ENCODE results near the gene ADAM10.

ADAM10 gene

DNA sequence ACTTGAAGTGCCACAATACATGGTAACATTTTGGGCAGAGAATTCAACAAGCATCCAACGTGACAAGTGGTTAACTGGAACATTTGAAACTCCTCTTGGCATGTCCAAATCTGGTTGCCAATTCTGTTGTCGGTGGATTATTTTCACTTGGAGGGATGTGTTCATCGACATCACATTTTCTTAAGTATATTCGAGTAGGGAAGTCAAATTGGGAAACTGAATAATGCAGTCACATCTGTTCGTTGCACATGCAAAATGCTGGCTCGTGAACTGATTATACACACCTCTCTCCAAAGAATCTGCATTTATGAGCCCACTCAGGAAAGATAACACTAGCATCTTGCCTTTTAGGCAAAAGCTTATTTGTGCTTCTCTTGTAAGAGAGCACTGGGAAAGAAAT, 178.0 kb downstream of the ADAM10 start:
- no peak for DNase-seq

DNA sequence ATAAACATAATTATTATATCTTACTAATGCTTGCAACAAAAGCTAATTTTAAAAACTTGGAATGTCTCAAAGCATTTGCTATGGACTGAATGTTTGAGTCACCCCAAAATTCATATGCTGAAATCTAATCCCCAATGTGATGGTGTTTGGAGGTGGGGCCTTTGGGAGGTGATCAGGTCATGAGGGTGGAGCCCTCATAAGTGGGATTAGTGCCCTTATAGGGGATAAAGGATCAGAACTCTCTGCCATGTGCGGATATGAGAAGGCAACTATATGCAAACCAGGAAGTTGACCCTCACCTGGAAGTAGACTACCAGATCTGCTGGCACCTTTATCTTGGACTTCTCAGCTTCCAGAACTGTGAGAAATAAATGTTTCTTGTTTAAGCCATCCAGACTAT, 180.1 kb downstream of the ADAM10 start:
- no peak for DNase-seq

DNA sequence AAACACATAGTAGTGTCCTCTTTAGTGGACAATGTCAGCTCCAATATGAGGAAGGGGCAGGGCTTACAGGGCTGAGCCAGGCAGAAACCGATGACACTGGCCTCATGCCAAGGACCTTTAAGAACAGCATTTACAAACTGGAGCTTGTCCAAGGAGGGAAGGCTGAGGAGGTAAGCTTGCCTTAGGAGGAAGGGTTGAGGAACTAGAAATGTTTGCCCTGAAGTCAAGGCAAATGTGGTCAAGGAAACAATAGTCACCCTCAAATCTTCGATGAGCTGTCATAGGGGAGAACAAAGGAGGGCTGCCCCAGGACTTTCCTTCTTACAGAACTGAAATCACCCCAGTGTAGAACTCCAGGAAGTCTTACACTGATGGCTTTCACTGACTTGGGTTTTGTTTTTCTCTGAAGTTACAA, 181.3 kb downstream of the ADAM10 start:
- DNase-seq = no peak

DNA sequence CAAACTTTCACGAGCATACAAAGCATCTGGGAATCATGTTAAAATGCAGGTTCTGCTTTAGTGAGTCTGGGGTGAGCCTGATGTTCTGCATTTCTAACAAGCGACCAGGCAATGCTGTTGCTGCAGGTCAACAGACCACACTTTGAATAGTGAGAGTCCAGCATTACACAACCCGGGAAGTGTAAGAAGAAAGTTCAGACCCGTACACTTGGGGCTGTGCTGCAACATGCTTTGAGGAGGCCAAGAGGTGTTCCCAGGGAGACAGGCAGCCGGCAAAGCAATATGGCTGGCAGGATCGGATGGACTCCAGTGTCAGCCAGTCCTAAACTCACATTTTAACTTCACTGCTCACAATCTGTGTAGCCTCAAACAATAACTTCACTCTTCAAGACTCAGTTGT, 183.5 kb downstream of the ADAM10 start:
- DNase-seq = no peak

DNA sequence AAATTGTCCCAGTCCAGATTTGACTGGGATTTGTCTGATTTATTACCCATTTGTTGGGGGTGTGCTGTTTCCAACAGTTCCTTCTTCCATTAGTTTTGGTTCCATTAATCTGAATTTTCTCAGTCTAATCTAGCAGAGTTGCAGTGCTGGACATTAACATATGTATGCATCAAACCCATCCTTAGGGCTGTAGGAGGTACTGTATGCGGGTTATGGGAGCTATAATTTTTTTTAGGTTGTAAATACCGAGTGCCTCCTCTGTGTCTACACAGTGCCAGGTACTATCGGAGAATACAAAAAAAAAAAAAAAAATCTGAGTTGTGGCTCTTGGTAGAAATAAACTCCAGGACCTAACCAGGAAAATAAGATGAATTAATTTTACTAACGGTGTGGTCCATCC, 183.9 kb downstream of the ADAM10 start:
- no peak for DNase-seq

DNA sequence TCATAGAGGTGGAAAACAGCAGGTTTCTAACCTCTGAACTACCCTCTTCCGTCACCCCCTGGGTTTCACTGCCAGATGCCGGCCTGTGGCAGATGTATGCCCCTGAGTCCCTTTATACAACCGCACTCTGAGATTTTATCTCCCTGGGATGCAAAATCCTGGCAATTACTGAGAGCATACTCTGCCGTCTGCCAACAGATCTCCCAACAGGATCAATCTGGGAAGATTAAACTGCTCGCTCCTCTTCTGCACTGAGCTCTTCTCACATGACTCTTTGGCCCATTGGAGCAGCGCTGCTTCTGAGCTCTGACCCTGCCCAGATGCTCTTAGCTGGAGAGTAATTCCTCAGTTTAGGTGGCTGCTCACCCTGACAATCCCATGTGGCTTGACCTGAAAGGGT, 184.5 kb downstream of the ADAM10 start:
- no peak for DNase-seq

DNA sequence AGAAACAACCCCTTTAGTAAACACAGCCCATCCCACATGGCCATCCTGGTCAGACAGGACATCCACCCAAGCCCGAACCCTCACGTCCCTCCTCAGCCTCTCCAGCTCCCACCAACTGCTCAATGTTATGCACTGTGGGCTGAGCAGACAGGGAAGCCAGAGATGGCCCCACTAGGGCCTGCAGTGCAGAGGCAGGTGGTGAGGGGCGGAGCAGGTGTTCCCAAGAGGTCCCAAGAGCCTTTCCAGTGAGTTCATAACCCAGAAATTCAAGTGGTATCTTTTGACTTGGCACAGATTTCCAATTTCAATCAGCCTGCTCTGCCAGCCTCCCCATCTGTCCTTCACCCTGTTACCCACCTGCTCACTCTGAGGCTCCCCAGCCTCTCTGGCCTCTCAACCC, 187.4 kb downstream of the ADAM10 start:
- DNase-seq = no peak

DNA sequence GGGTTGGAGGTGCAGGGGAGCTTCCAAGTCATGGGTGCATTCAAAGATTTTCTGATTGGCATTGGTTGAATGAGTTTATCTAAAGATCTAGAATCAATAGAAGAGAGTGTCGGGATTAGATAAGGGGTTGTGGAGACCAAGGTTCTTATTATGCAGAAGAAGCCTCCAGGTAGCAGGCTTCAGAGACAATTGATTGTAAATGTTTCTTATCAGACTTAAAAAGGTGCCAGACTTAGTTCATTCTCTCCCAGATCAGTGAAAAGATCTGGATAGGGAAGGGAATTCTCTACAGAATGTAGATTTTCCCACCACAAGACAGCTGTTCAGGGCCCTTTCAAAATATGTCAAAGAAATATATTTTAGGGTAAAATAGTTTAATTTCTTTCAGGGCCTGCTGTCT, 188.2 kb downstream of the ADAM10 start:
- DNase-seq = no peak

DNA sequence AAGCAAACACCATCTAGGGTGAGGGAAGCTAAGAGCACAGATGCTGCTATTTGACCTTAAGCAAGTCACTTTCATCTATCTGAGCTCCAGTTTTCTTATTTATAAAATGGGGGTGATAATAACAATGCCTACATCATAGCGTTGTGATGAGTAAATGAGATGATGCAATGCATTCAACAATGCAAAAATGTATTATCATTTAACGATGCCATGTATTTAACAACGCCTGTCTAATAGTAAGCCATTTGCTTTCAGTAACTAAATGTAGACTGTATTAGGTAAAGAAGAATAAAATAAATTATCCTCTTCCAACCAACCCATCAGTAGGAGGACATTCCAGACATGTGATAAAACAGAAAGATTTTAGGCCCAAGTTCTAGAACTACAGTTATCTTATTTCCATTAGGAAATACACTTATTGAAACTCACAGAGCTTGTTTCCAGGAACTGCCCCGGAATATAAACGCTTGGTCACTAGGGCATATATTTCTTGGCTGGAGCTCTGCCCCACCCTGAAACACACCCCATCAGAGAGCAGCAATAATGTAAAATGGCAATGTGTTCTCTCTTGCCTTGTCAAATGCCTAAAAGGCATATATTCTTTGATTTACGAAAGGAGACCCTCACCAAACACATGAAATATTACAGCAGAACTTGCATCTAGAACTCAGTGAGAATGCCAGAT, 189.5 kb downstream of the ADAM10 start:
- DNase-seq = no peak

DNA sequence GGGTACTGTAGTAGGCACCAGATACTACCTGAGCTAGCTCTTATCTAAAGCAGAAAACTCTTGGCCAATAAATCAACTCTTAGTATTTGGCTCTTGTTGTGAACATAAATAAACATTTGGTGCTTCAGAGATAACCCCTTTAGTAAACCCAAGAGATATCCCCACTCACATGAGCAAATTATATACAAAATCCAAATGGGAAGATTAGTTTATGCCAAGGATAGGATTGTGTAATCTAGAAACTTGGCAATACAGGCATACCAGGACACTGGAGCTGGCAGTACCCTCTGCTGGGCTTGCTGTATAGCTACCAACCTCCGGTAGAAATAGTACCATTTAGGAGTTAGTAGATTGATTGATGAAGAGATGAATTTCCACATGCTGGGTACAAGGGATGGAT, 190.7 kb downstream of the ADAM10 start:
- DNase-seq = no peak

DNA sequence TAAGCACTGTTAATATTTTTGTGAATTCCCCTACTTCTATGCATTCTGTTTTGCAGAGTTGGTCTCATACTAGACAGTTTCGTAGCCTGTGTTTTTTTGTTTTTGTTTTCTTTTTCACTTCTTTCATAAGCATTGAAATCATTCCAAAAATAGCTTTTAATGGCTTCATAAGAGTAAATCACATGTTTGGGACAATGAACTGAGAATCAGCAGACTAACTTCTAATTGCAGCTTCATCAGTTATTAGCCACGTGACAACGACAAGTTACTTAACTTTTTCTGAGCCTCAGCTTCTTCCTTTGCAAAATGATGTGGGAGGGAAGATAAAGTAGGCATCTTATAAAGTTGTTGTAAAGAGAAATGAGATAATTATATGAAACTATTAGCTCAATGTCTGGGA, 193.0 kb downstream of the ADAM10 start:
- DNase-seq = no peak

DNA sequence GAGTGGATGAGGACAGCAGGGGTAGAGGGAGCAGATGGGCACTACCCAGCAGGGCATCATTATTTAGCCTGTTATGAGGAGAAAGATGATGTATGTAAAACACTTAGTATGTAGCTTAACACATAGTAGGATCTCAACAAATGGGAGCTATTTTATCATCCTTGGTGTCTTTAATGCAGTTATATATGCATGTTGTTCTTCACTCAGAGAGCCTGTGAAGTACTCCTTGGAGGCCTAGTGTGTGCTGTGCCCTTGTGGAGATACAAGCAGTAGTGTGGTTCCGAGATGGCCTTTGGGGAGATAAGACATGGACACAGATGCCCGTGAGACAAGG, 193.5 kb downstream of the ADAM10 start:
- DNase-seq = no peak

DNA sequence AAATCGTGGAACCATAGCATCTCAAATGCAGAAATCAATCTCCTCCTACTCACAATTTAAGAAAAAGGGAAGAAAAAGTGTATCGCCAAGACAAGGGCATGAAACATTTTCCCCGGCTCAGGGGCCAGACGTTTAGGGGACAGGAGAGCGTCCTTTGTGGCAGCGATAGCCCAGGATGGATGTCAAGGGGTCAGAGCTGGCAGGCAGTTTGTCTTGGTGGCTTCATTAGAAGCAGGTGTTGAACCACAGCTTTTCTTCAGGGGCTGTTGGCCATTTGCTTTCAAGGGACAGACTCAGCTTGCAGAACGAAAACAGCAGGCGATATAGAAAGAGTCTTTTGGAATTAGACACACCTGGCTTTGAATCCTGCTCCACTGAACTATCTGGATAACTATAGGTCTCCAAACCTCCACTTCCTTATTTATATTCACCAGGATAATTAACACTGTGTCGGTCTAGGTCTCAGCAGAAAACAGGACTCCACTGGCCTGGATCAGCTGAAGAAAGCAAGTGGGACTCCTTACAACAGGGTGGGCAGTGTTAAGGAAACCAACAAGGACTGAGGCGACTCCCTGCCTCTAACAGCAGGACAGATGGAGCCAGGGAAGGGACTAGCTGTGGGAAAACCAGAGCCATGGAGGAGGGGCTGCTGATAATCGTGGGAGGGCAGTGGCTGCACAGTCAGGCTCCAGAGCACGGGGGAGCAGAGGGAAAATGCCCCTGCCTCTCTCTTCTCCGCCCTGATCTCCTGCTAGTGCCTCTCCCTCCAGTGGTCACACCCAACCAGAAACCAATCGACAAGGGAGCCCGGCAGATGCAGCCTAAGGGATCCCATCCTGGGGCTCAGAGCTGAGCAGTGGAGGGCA, 194.1 kb downstream of the ADAM10 start:
- DNase-seq = no peak

DNA sequence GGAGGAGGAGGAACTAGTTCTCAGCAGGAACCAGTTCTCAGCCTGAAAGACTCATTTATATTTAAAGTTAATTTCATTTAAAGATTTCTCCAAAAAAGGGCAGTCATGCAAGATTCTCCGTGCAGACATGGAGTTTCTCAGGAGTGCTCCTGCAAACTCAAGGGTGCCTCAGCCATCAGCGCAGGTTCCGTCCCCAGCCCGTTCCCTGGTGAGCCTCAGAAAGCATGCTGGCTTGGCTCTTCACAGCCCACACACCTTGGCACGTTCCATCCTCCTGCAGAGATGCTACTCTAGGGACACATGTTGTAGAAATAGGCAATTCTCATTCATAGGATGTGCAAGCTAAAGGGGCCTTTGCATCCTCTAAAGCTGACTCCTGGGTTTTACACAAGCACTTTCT, 194.7 kb downstream of the ADAM10 start:
- DNase-seq = no peak

DNA sequence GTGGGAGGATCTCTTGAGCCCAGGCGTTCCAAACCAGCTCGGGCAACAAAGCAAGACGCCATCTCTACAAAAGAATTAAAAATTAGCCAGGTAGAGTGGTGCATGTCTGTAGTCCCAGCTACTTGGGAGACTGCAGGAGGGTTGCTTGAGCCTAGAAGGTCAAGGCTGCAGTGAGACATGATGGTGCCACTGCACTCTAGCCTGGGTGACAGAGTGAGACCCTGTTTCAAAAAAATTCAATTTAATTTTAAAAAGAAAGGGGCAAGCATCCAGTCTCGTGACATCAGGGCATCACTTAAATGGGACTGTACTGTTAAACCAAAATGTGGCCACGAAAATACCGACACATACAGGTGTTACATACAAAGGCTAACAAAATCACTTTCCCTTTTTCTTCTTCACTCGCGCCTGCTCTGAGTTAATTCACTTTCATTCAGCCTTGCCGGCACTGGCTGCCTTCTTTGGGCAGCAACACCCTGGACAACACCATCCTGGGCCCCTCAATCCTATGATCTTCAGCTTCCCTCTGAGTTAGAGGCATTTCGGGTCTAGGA, 196.1 kb downstream of the ADAM10 start:
- no peak for DNase-seq

DNA sequence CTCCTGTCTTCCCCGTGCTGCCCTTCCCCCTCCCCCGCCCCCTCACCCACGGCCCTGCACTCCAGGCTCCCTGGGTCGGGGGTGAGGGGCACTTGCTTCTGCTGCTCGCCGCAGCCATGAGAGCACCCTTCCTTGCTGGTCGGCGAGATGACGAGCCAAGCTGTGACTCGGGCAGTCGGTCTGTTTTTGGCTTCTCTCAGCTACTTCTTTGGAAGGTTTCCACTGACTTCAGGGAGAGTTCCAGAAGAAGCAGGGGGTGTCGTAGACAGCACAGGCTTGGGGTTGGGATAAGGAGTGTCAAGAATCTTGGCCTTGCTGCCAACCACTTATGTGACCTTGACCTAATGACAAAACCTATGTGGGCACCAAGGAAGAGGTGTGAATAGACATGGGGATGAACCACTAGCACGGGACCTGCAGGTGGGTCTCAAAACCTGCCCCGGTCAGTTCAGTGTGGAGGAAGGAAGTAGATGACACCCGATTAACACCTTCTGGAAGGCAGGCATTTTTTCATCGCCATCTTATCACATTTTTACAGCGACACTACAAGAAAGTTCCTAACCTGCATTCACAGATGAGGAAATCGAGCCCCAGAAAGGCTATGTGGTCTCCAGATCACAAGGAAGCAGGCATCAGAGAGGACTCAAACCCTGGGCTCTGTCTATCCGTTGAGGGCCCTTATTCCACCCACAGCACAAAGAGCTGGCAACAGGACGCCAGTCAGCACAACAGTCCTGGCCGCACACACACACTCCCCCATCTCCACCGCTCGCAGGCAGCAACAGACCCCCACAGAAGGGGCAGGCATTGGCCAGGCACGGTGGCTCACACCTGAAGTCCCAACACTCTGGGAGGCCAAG, 196.8 kb downstream of the ADAM10 start:
- DNase-seq = no peak

DNA sequence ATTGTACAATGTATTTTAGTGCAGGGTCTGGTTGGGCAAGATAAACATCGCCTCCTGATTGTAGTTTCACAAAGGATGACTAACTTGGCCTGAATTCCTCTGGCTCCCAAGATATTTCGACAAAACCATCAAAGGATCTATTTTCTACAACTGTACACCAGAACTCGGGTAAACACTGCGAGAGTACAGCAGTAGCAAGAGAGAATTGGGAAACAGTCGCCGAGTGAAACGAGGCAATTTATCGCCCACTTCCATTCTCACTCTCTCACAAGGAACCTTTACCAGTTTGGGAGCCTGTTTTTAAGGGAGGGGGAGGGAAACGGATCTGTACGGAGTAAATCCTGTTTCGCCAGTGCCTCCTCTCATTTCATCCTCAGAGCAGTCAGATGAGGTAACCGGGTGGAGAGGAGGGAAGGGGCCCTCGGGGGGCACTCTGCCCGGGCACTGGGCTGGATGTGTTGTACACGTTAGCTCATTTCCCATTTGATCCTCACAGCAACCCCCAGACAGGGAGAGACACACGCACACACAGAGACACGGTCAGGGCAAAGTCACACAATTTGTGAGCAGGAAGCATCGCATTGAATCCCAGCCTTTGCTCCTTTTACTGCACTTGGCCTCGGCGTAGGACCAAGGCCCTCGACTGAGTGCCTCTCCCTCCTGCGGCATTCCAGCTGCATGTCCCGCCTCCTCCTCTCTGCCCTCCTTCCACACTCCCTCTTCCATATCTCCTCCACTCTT, 197.6 kb downstream of the ADAM10 start:
- DNase-seq = no peak

DNA sequence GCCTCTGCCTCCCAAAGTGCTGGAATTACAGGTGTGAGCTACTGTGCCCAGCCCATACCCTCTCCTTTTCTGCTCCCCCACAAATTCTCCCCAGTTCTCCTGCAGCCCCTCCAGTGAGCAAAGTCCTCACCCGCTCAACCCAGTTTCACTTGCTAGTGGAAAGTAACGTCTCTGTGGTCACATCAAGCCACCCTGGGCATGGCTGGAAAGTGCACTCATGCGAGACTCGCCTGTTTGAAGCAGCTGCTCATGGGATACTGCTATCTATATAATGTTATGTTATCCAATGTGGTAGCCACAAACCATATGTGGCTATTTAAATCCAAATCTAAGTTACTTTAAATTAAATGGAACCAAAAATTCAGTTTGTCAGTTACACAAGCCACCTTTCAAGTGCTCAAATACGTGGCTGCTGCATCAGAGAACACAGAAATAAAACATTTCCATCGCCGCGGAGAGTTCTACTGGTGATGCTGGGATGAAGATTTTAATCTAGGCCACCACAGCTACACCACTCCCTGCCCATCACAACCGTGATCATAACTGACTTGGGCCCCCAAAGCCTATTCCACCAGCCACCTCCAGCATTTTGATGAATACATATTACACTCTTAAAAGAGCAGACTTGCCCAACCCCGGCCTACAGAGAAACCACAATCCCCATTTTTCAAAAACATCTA, 198.3 kb downstream of the ADAM10 start:
- DNase-seq = no peak

DNA sequence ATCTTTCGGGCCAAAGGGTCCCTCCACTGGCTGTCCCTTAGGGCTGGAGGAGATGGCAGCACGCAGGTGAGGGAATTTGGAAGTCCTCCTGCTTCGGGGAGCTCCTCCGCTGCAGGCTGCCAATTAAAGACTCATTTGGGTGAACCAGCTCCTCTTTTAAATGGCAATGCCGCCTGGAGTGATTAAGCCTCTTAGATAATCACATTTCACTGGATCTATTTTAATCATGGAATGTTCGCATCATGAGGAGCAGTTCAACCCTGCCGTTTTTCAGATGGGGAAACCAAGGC, 199.8 kb downstream of the ADAM10 start:
- no peak for DNase-seq

DNA sequence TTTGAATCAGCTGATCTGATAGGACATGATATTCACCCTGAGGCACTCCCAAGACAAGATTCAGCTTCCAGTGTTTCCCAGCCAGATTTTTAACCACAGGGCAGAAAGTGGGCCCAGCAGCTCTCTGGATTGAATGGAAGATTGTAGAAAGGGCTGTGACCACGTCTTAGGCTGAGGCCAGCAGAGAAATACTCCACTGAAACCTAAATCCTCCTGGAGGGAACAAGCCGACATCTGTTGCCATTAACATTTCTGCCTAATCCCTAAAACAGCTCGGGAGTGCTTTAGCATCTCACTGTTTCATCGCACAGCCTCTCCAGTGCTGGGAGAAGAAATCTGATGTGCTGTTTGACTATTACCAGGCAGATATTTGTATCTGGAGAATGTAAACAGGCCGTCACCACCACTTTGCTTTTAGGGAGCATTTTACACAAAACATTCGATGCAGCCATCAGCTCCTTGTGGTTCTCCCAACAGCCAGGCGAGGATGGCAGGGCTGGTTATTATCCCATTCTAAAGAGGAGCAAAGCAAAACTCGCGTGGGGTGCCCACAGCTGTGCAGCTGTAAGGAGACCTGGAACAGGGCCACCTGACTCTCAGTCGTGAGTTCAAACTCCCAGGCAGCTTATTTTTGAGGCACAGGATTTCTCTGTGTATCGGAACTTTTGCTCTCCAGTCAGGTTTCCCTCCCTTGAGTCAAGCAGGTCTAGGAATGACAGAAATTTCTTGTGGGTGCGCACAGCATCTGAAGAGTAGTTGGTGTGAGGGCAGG, 200.3 kb downstream of the ADAM10 start:
- DNase-seq = no peak

DNA sequence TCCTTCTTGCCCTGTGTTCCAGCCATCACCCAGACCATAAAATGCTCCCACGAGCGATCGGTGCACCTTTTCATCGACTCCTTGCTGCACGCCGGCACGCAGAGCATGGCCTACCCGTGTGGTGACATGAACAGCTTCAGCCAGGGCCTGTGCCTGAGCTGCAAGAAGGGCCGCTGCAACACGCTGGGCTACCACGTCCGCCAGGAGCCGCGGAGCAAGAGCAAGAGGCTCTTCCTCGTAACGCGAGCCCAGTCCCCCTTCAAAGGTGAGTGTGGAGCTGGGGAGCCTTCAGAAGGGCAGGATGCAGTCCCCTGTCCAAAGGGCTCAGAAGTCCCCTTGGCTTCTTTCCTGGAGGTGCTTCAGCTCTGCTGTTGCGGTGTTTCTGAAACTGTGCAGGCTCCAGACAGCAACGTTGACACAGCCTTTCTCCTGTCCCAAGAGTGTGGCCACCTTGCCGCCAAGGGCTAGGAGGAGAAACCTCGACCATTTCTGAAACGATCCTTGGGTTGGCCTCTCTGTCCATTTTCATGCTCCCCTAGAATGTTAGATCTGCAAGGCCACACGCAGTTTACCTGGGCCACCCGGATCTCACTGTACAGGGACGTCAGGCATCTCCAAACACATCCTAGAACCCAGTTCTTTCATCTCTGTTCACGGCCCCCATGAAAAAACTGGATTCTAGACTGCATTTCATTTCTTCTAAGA, 201.0 kb downstream of the ADAM10 start:
- DNase-seq = no peak

Measured in activated CD4-positive, CD25-positive, alpha-beta regulatory T cell treated with anti-CD3 and anti-CD28 coated beads, Interleukin-2, amount 50 U/mL, for 72 hours (primary cell).